GM21576 (cell line): Measurements from ENCODE around the gene FAU.

Source experiments
- ATAC-seq: cut with Tn5 transposase; IDR thresholded peaks from one replicate; pipeline ENCODE4 v1.9.1; 2021; ENCODE audit warnings: mild to moderate bottlenecking, moderate library complexity; ENCODE audit not compliant: unreplicated experiment

The FAU gene

DNA sequence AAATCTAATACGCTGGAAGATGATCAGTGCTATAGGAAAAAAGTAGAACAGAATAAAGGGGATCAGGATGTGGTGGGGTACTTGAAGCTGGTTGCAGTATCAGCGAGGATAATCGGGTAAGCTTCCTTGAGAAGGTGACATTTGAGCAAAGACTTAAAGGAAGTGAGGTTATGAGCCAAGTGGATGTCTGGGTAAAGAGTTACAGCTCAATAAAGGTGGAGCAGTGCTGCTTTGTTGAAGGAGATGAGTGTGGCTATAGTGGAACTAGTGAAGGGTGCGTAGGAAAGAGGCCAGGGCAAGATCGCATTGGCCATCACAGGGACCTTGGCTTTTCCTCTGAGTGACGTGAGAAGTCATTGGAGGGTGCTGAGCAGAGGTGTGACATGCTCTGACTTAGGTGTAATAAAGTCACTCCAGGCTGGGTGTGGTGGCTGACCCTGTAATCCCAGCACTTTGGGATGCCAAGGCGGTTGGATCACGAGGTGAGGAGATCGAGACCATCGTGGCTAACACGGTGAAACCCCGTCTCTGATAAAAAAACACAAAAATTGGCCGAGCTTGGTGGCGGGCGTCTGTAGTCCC lies 14.7 kb upstream of the FAU start:
- no peak for ATAC-seq

DNA sequence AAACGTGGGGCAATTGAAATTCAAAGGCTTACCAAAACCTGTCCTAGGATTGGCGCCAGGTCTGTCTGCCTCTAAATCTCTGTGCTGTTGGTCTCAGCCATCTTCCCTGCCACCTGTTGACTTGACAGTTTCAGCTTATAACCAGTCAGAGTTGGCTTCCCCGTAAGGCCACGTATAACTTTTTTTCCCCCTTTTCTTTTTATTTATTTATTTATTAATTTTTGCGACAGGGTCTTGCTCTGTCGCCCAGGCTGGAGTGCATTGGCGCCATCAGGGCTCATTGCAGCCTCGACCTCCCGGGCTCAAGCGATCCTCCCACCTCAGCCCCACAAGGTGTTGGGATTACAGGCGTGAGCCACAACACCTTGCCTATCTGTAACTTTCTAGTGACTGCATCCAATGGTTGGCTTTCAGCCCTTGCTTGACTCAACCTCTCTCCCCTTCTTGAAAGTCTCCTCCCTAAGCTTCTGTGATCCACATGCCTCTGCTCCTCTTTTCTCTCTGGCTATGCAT lies 13.8 kb upstream of the FAU start:
- no peak for ATAC-seq

DNA sequence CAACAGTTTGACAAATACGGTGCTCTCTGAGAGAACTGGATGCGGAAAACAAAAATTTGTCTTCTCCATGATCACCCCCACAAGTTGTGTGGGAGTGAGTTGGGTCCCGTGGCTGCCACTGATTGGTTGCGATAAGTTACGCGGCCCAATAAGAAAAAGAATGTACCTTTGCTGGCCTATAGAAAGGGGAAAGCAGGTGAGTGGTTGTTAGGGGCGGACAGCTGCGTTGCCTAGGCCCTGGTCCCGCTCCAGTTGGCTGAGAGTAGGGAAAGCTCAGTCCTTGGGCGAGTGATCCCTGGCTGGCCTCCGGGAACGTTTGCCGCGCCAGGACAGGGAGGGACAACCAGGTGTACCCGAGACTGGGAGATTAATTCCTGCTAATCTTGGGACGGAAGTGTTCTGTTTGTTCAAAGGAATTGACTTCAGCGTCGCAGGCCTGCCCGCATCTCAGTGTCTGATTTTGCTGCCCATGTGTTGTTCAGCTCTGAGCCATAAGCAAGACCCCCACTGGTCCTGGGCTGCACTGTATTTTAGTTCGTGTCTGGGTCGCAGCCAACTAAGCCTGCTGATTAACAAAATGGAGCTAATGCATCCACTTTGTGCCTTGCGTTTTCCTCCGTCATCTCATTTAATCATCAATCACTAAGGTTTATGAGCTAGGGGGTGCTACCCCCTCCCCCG lies 13.2 kb upstream of the FAU start:
- ATAC-seq: peak; percentile 52

DNA sequence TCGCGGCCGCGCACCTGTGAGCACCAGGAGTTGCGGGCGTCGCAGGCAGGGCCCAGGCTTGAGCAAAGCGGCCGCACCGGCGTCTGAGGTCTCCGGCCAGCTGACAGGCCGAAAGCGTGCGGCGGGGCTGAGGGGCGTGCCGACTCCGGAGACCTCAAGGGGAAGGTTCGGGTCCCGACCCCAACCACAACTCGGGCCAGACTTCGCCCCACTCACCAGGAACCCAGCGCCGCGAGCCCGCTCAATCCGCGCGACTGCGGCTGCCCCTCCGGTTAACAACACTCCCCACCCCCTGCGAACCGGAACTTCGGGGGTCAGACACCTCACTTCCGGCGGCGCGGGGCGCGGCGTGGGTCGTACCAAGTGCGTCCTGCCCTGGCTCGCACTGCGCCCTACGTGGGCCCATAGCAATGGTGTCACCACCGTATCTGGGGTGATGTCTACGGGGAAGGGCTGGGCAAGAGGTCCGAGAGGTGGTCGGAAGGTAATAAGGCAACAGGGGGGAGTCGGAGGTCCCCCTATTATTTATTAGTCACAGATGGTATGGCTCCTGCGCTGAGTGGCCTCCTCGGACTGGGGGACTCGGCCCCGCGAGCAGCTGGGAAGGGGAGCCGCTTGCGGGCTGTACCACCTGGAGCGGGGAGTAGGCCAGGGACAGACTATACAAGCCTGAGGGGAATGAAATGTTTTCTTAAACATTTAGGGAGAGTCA lies 12.5 kb upstream of the FAU start, which contains the start of gene SYVN1:
Gene SYVN1 (minus strand): TSS at position 280 of the 712 bp plus-strand sequence. CDS start 918 bp downstream, outside the sequence.
- peak; percentile 44 for ATAC-seq

DNA sequence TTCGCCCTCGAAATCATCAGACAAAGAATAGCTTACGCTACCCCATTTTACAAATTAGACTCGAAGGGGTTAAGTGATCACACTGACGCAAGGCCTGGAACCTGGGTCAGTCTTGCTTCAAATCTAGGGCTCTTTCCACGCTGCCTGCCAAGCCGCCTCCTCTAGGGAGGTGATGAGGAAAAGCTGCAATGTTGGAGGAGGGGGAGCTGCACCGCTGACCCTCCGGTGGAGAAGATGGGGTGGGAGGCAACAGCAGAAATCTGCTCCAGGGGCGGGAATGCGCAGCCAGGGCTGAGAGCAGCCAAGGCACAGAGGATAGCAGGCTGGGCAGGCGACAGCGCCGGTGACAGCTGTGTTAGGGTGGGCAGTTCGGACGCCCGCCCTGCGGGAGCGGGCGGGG lies 11.8 kb upstream of the FAU start:
- no peak for ATAC-seq

DNA sequence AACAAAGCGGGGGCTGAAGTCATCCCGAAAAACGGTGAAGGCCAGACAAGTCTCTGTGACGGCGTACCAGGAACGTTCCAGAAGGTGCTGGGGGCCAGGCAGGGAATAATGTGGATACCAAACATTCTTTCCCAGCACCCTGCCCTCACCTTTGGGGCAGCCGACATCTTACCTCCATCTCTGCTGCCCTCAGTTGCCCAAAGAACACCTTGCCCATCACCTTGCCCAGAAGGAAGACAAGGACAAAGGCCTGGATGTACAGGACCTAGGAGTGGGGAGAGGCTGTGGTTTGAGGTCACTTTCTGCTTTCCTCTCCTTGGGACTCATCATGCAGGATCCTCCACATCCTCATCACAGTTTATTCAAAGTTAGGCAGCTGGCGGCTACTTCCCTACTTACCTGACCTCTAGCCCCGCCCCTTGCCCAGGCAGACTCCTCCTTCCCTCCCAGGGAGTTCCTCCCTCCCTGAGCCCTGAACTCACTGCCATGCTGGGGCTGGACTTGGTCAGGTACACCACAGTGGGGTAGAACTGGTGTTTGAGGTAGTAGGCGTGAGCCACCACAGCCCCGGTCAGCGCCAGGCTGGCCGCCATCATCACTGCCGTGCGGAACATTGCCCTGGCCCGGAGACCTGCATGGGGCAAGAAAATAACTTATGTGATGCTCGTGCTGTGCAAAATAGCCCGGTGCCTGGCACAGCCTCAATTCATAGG lies 11.2 kb upstream of the FAU start:
- no peak for ATAC-seq

DNA sequence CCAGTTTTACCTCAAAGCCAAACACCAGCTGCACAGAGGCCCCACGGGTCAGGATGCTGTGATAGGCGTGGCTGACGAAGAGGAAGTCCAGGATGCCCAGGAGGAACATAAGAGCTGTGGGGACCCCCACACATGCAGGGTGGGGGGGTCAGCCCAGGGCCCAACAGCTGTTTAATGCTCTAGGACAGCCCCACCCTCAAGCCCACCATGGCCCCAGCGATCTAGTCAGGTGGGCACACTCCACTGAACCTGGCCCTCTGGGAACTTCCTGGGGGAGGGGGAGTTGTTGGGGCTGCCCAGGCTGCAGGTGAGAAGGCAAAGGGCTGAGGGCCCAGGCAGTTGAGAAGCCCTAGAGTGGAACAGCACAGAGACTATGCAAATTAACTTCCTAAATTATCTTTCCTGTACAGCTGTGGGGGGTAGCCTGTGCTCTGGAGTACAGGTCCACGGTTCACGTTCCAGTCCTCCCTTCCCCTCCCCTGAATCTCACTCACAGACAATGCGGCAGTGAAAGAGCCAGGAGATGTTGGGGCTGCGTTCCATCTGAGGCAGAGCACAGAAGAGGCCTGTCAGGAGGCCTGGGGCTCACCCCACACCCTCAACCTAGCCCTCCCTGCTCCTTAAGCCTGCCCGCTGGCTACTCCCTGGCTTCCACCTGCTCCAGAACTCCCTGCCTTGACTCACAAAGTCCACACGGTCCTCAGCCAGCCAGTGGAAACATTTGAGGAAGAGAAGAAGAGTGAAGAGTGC lies 10.5 kb upstream of the FAU start:
- ATAC-seq: peak; percentile 32

DNA sequence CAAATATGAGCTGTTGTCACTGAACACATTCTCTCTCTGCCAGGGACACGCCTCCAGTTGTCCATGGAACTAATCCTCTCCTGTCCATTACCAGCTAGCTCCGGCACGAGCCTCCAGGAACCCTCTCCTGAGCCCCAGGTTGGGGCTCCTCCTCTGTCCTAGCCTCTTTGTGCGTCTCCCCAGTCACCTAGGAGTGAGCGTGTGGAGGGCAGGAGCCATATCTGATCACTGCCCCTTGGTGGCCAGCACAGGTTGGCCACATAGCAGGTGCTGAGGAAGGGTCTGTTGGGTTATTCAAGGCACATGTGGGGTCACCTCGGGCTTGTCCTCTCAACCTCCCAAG lies 9.9 kb upstream of the FAU start:
- ATAC-seq: no peak

DNA sequence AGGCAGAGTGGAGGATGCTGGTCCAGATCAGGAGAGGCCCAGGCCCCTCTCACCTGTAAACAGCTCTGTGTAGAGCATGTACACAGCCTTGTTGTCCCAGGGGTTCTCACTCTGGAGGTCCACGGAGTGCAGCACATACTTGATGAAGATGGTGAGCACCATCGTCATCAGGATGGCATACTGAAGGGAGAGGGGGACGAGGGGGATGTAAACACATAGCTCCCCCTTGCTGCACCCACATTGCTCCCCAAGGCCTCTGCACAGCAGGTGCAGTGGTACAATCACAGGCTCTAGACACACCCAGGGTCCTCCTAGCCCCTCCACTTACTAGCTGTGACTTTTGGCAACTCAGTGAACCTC lies 9.5 kb upstream of the FAU start:
- ATAC-seq: no peak

DNA sequence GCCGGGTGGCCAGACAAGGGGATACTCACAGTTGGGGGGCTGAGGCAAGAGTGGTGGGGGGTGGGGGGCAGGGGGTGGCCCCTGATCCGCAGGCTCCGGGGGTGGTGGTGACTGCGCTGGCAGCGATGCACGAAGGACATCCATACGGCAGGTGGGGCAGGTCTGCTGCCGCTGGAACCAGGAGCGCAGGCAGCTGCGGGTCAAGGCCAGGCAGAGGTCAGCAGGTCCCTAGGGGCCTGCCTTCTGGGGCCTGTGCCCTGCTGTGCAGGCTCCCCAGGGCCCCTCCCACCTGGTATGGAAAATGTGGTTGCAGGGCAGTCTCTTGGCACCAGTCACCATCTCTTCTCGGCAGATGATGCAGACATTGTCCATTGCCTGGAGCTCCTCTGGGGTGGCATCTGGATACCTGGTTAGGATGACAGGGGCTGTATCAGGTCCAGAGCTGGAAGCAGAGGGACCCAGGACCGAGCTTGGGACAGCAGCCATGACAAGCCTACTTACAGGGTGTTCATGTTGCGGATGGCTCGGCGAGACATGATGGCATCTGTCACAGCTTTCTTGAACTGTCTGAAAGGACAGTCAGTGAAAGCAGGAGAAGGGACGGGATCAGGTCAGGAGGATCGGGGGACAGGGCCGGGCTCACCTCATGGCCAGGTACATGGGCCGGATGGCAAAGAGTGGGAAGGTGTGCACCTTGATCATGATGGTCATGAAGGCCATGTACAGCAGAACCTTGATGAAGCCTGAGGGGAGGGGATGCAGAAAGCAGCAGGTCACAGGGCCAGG lies 8.9 kb upstream of the FAU start:
- ATAC-seq: no peak

DNA sequence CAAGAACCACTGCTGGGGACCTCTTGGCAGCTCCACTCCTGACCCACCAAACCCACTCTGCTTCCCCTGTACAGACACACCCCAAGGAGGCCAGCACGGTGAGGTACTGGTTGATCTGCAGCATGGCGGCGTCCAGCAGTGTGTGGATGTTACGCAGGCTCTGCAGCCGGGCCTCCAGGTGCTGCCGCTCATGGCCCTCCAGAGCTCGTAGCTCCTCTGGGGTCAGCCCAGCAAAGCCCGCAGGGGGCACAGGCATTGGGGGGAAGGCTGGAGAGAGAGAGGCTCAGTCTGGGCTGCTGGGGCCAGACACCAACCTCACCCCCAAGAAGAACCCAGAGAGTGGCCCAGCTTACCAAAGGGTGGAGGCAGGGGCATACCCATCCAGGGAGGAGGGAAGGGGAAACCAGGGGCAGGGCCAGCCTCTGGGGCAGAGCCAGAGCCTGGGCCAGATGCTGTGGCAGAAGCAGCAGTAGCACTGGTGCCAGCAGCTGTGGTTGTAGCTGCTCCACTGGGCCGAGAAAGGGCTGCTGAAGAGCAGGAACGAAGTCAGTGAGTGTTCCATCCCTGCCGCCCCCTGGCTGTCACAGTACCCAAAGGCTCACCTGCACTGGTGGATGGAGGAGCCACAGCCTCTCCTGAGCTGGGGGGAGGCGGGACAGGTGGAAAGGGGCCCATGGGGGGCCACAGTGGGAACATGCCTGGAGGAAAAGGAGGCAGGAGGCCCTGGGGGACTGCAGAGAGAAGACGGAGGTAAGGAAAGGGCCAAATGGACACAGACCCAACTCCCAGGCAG lies 7.9 kb upstream of the FAU start:
- ATAC-seq: no peak

DNA sequence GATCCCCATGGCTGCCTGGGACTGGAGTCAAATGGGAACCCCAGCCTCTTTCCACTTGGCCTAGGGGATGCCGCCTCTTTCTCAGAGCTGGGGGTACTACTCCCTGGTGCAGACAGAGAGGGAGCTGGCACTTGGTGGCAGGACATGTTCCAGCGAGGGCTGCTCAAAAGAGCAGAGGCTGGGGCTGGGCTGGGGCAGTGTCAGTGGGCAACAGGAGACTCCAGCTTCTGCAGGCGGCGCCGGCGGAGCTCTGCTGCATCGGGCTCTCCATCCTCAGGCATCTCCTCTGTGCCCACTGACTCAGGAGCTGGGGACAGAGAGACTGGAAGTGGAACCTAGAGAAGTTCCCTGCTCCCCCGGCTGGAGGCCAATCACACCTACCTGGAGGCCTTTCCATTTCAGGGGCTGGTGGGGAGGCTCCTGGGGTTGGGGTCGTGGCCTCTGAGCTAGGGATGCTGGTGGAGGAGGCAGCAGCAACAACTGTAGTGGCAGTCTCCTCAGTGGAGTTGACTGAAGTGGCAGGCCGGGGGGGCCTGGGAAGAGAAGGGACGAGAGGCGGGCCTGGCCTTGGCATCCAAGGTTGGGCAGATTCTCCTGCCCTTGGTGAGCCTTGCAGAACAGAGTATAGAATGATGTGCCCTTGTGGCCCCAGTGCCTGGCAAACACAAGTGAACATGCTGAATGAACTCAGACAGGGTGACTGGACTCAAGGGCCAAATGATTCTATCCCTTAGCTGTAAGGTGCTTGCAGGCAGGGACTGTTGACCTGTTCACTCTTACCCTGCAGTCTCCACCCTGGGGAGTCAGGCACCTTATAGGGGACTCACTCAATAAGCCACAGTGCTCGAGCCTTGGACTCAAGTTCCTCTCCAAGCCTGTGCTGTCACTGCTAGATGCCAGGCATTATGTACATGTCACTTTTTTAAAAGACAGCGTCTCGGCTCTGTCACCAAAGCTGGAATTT lies 6.5 kb upstream of the FAU start:
- no peak for ATAC-seq

DNA sequence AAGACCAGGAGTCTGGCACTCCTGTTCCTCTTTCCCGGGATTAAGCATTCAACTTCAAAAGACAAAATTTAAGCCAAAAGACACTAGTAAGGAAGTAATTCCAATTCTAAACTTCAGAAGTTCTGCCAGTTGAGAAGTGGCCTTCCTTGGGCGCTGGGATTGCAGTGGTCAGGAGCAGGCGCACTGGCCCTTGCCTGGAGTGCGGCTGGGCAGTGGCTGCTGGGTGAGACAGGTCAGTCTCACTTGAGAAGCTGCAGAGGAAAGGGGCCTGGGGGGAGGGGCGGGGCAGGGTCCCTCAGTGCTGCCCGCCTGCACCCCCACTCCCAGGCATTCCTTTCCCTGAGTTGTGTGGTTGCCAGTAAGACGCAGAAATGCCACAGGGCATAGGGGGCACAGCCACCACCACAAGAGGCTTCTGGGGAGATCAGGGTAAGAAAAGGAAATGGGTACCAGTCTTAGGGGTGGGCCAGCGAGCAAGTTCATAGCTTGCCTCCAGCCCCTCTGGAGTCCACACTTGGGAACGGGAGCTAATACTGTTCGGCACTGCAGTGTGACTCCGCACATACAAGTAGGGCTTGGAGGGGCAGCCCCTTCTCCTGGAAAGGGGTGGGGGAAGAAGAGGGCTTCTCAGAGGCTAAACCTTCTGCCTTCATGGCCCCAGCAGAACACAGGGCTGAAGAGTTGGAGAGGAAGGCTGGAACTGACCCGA lies 5.7 kb upstream of the FAU start:
- no peak for ATAC-seq

DNA sequence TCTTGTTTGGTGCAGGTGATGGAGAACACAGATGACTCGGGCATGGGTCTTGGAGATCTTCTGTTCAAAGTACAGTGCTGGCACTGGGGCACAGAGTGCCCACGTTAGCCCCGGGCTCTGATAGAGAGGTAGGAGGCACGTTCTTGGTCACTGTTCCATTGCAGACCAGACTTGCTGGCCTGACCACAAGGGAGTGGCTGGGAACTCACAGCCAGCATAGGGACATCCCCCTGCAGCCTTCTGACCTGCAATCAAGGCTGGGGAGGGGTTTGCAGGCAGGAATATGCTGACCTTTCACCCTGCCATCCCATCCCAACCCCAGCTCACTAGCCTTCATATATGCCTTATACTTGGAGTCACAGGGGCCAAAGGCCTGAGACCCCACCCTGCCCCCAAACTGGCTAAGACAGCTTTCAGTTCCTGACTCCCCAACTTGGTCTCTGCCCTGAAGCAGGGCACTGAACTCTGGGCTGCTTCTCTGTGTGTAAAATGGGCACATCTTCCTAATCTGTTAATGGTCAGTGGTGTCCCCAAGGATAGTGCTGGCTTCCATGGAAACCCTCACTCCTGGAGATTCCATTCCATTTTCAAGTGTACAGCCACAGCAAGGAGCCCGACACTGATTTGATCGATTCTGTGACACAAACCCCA lies 4.8 kb upstream of the FAU start:
- ATAC-seq: no peak

DNA sequence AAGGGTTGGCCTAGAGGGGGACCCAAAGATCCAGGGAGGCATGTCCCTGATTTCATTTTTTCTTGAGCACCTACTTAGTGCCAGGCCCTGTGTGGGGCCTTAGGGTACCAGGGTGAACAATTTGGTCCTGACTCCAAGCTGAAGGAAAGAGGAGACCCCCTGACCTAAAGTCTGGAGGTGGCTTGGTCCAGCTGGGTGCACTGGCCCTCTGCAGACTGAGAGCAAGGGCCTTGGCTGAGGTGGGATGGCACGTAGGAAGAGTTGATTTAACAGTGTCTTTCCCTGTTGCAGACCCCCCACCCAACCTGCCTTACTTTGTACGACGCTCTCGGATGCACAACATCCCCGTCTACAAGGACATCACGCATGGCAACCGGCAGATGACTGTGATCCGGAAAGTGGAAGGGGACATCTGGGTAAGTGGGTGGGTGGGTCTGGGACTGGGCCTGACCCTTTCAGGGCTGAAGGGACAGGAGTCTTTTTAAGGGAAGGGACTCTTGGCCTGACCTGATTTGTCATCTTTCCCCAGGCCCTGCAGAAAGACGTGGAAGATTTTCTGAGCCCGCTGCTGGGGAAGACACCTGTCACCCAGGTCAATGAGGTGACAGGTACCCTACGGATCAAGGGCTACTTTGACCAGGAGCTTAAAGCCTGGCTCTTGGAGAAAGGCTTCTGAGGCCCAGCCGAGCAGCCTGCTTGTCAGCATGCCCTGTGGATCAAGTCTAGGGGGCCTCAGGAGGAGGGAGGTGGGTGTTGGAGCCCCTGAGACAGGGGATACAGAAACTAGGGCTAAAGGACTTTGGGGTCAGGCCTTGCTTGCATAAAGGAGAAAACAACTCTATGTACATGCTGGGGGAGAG lies 3.5 kb upstream of the FAU start:
- no peak for ATAC-seq
